H1 (cell line): ENCODE measurements around the gene INPP4B. TPM values are rescaled to one million over a fixed set of nuclear protein-coding genes. Genes with fewer than 3 reads are reported as not detected.

ENCODE experiments used
- CHD1 ChIP-seq: IDR thresholded peaks from 2 replicates; pipeline ENCODE4 v1.6.1; 2012; ENCODE audit warnings: low read depth, low read length, improper control_type of control experiment
- SP4 ChIP-seq: IDR thresholded peaks from 2 replicates; pipeline ENCODE4 v1.6.1; 2012; ENCODE audit warnings: low read length, inconsistent platforms
- polyA plus RNA-seq, 7 experiments: library from polyadenylated mRNA; depleted of rRNA in 3 of 7; stranded (reverse) in 5 of 7; unstranded in 2 of 7; fragments of >200 nt in 5 of 7; fragments of 200-250 nt in 2 of 7; gene quantifications; 1 replicate in 5 of 7; 2 replicates in 1 of 7; 4 replicates in 1 of 7; pipeline versions ENCODE4 v1.2.1 to v1.2.3, GENCODE V29; 2011 to 2013; ENCODE audit warnings: missing spikeins in 2 of 7, mixed read lengths in 2 of 7
- total RNA-seq: library from RNA; stranded (reverse); fragmentation: NEBNext Ultra II Directional; extraction: Animal tissue kit (Norgen Biotek cat#: 25700); gene quantifications from 2 replicates; pipeline ENCODE4 v1.2.1, GENCODE V29; 2021

The INPP4B gene
- total and polyA plus RNA-seq, 2 of the 8 experiments (the other 6 are each of a cell fraction or from before 2014, with no cell fraction given) = 0.11 to 0.54 TPM

DNA sequence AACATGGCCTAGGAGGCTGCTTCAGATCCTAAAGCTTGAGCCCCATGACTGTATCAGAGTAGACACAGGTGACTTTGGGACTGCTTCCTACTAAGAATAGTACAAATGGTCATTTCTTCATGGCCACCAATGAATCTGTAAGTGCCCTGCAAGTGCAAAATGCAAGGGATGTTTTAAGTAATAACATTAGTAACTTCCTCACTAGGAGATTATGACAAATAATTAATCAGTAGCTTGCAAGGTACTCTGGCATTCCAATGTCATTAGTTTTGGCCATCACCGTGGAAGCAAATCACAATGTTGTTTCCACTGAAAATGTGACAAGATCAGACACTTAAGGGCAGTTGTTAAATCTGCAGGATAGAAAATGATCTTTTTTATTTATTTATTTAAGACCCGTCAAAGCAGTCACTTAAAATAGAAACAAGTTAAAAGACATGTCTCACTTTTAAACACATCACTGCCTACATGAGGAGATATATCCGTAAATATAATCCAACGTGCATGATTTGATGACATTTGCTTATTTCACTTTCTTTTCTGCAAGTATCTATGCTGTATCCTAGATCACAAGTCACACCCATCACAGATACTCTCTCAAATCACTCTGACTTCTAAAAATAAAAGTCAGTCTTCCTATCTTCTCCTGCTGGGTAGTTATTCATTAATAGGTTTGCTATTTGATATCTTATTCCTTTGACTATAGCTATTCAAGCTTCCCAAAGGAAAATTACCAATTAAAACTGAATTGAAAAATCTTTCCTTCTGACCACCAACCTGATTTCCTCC is 809.1 kb downstream of the INPP4B start (continued):
- TF ChIP-seq CHD1 = no peak
- TF ChIP-seq SP4 = no peak
